Naive thymus-derived CD4-positive, alpha-beta T cell (primary cell): ENCODE measurements around the gene PSTPIP1. TPM values are rescaled to one million over a fixed set of nuclear protein-coding genes. Genes with fewer than 3 reads are reported as not detected.
A peak's percentile ranks its signal among the peaks of the same experiment; 100 is the strongest.

Experiments
- ATAC-seq: fragments of 150-1000 bp; cut with Tn5 transposase; 2 replicates; pipeline ENCODE4 v1.10.0; 2021; ENCODE audit warnings: mild to moderate bottlenecking, moderate library complexity
- CTCF ChIA-PET: fragments of 350-600 bp; sonication (Branson Sonifier 250); formaldehyde crosslinking; loops from one replicate; lab custom pipeline; 2021; ENCODE audit warnings: antibody characterized with exemption; lab: Charles Lee
- POLR2A ChIA-PET: fragments of 350-600 bp; sonication (Branson Sonifier 250); formaldehyde crosslinking; loops from one replicate; lab custom pipeline; 2021; ENCODE audit warnings: antibody characterized with exemption, inconsistent platforms; lab: Charles Lee
- DNase-seq, 9 donors: peaks; one replicate each; pipeline versions ENCODE4 v3.0.0 to v3.0.0-alpha.2; 2020 to 2022; ENCODE audit warnings: mixed read lengths in 1 of 9
- H3K27ac ChIP-seq: one replicate; pipeline ENCODE4 v1.7.0; 2013; ENCODE audit warnings: mild to moderate bottlenecking, low read depth, low read length, moderate library complexity
- H3K27me3 ChIP-seq, 2 donors: one replicate each; pipeline ENCODE4 v1.7.0; 2013; ENCODE audit warnings: low read length in 2 of 2, mild to moderate bottlenecking in 2 of 2, moderate library complexity in 2 of 2; ENCODE audit not compliant: control insufficient read depth in 2 of 2, insufficient read depth in 2 of 2
- H3K36me3 ChIP-seq, 3 experiments: 1 replicate in 2 of 3; 2 replicates in 1 of 3; pipeline ENCODE4 v1.7.0; 2013; ENCODE audit warnings: low read length in 3 of 3, mild to moderate bottlenecking in 3 of 3, moderate library complexity in 1 of 3; ENCODE audit not compliant: insufficient read depth in 3 of 3, control insufficient read depth in 2 of 3
- H3K4me1 ChIP-seq, 2 donors: one replicate each; pipeline ENCODE4 v1.7.0; 2013; ENCODE audit warnings: low read length in 2 of 2, mild to moderate bottlenecking in 2 of 2, moderate library complexity in 1 of 2; ENCODE audit not compliant: control insufficient read depth in 2 of 2, insufficient read depth in 2 of 2
- H3K4me3 ChIP-seq: 2 replicates; pipeline ENCODE4 v1.7.0; 2013; ENCODE audit warnings: mild to moderate bottlenecking, low read length
- H3K9me3 ChIP-seq, 3 experiments: 1 replicate in 2 of 3; 2 replicates in 1 of 3; pipeline ENCODE4 v1.7.0; 2013; ENCODE audit warnings: low read length in 3 of 3; ENCODE audit not compliant: control insufficient read depth in 2 of 3
- H3K27ac Mint-ChIP-seq, 9 donors: one replicate each; pipeline ENCODE4 v1.8.0; 2020 to 2022; ENCODE audit warnings: mixed read lengths in 9 of 9, mild to moderate bottlenecking in 8 of 9, moderate library complexity in 5 of 9, inconsistent platforms in 2 of 9
- H3K27me3 Mint-ChIP-seq, 5 donors: one replicate each; pipeline ENCODE4 v1.8.0; 2021 to 2022; ENCODE audit warnings: mixed read lengths in 5 of 5, mild to moderate bottlenecking in 1 of 5
- H3K36me3 Mint-ChIP-seq, 5 donors: one replicate each; pipeline ENCODE4 v1.8.0; 2020 to 2022; ENCODE audit warnings: mixed read lengths in 5 of 5, mild to moderate bottlenecking in 3 of 5, inconsistent platforms in 1 of 5
- H3K4me1 Mint-ChIP-seq, 7 donors: one replicate each; pipeline ENCODE4 v1.8.0; 2020 to 2022; ENCODE audit warnings: mixed read lengths in 7 of 7, mild to moderate bottlenecking in 3 of 7, inconsistent platforms in 1 of 7
- H3K4me3 Mint-ChIP-seq, 10 donors: one replicate each; pipeline ENCODE4 v1.8.0; 2020 to 2022; ENCODE audit warnings: mild to moderate bottlenecking in 10 of 10, mixed read lengths in 10 of 10, moderate library complexity in 6 of 10, inconsistent platforms in 2 of 10
- H3K9me3 Mint-ChIP-seq, 11 donors: one replicate each; pipeline ENCODE4 v1.8.0; 2020 to 2022; ENCODE audit warnings: mixed read lengths in 11 of 11, mild to moderate bottlenecking in 4 of 11, inconsistent platforms in 1 of 11, moderate library complexity in 1 of 11
- intact Hi-C, 2 donors: fragments of 100-400 bp; cut with micrococcal nuclease; formaldehyde crosslinking; loops; one replicate each; pipeline ENCODE4 v1.15.1; 2023
- polyA plus RNA-seq, 2 donors: library from polyadenylated mRNA; unstranded; fragments of 300-500 nt; fragmentation: Illumina TruSeq; gene quantifications; one replicate each; pipeline ENCODE4 v1.2.3, GENCODE V29; 2021
- total RNA-seq, 6 experiments: library from RNA in 5 of 6; stranded (reverse) in 5 of 6; gene quantifications; 1 replicate in 5 of 6; 2 replicates in 1 of 6; pipeline ENCODE4 v1.2.3 and lab custom pipeline; 2021 to 2026

PSTPIP1 gene
- total RNA-seq (100 to 1,000 TPM; 101 to 182 (median 146) TPM), polyA plus RNA-seq (10 to 100 TPM; 29.1 to 38.2 TPM), total RNA-seq (lab: John Stamatoyannopoulos, UW) (70.8 reads per million, percentile 78 among the genes with 10 or more reads in this experiment)

- Mint-ChIP-seq H3K4me3 (peak within 1 kb of the TSS; percentile 93 to 99 (median 96)), H3K36me3 (peaks cover 0 to 30% (median 0%) of the 10 kb centered on the region in 5 donors), H3K27me3 (no peaks in the 10 kb centered on the region), H3K4me1 (peaks cover 61 to 76% (median 65%) of the 10 kb centered on the region in 7 donors), H3K9me3 (peaks cover 0 to 2% (median 0%) of the 10 kb centered on the region in 11 donors), H3K27ac (peak within 1 kb of the TSS; percentile 88 to 98 (median 96))
- POLR2A ChIA-PET = interaction anchor here (0.7 to 6.2 kb wide), 26 partner anchors 8 to 426 kb away, joined by 3 to 81 read pairs (median 5); partner anchors contain the start of genes RCN2, SCAPER and TSPAN3
- CTCF ChIA-PET = interaction anchor here (0.9 to 3.2 kb wide), 9 partner anchors 11 to 78 kb away, joined by 3 to 14 read pairs (median 4); partner anchors contain the start of gene RCN2
- intact Hi-C loops = loop anchor here (1.0 to 2.0 kb wide), 9 partner anchors 8 to 425 kb away; partner anchors contain the start of genes RCN2 (in 2 of the 2), HMG20A (in 1 of the 2), PEAK1 (in 1 of the 2) and SCAPER (in 1 of the 2)
- DNase-seq (peak; percentile 52 to 79 (median 74)), ATAC-seq (peak; percentile 83)
- peaks cover 0 to 8% (median 0%) of the 10 kb centered on the region in 3 experiments for H3K36me3 ChIP-seq
- H3K9me3 ChIP-seq = no peaks in the 10 kb centered on the region
- peak within 1 kb of the TSS; percentile 80 for H3K27ac ChIP-seq
- peaks cover 57 to 58% of the 10 kb centered on the region in 2 donors for H3K4me1 ChIP-seq
- H3K4me3 ChIP-seq = peak within 1 kb of the TSS; percentile 90
- H3K27me3 ChIP-seq = no peaks in the 10 kb centered on the region
Measured at GRCh38 chr15:76994971-76995945, at the start of gene PSTPIP1. TSS of gene PSTPIP1 (plus strand) at chr15:76995126. CDS start at chr15:76995574, 448 bp downstream.

GRCh38 chr15:76945494-76946093, 49.3 kb upstream of the PSTPIP1 start:
- Mint-ChIP-seq H3K27ac (peak overlapping the region in 3 of 9 donors; percentile 5 to 51 (median 42)), H3K36me3 (peaks cover 12 to 54% (median 33%) of the 10 kb centered on the region in 5 donors), H3K4me1 (peaks cover 3 to 17% (median 10%) of the 10 kb centered on the region in 7 donors), H3K27me3 (no peaks in the 10 kb centered on the region), H3K9me3 (peaks cover 0 to 3% (median 0%) of the 10 kb centered on the region in 11 donors), H3K4me3 (no peak overlapping the region)
- no peak for ATAC-seq
- H3K4me1 ChIP-seq = no peaks in the 10 kb centered on the region
- no peaks in the 10 kb centered on the region for H3K9me3 ChIP-seq
- H3K27ac ChIP-seq = no peak overlapping the region
- H3K36me3 ChIP-seq = peaks cover 3 to 17% (median 8%) of the 10 kb centered on the region in 3 experiments
- POLR2A ChIA-PET = interaction anchor here (0.6 kb wide), 1 partner anchor 18 kb away, joined by 3 read pairs; no protein-coding TSS in a partner anchor
- H3K27me3 ChIP-seq = no peaks in the 10 kb centered on the region
- H3K4me3 ChIP-seq = no peak overlapping the region
- CTCF ChIA-PET = interaction anchor here (0.7 kb wide), 1 partner anchor 1535 kb away, joined by 3 read pairs; no protein-coding TSS in a partner anchor
- intact Hi-C loops = loop anchor here in 1 of 2 donors (5.0 kb wide), 1 partner anchor 43 kb away; no protein-coding TSS in a partner anchor
- DNase-seq = no peak

DNA sequence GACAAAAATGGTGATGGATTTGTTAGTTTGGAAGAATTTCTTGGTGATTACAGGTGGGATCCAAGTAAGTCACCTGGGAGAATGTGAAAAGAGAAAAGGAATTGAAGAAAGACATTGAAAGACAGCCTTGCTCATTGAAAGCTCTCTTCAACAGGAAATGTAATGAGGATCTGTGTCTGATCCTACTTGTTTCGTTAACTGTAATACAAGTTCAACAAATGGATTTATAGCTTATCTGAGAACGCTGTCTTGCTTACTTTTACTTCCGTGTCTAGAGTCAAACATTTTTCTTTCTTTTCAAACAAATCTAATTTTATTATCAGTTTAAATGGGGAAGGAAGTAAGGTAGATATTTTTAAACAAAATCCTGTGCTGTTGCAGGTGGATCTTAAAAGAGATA, 47.5 kb upstream of the PSTPIP1 start:
- no peaks in the 10 kb centered on the region for H3K4me1 ChIP-seq
- no peaks in the 10 kb centered on the region for H3K9me3 ChIP-seq
- intact Hi-C loops = loop anchor here in 1 of 2 donors (5.0 kb wide), 1 partner anchor 45 kb away; no protein-coding TSS in a partner anchor
- CTCF ChIA-PET = interaction anchor here (0.6 kb wide), 1 partner anchor 1058 kb away, joined by 3 read pairs; no protein-coding TSS in a partner anchor
- H3K27ac ChIP-seq = no peak overlapping the region
- peaks cover 3 to 24% (median 16%) of the 10 kb centered on the region in 7 donors for H3K4me1 Mint-ChIP-seq
- ATAC-seq = no peak
- no peak for DNase-seq
- peaks cover 12 to 50% (median 39%) of the 10 kb centered on the region in 5 donors for H3K36me3 Mint-ChIP-seq
- no peaks in the 10 kb centered on the region for H3K27me3 ChIP-seq
- no peaks in the 10 kb centered on the region for H3K27me3 Mint-ChIP-seq
- H3K4me3 Mint-ChIP-seq = no peak overlapping the region
- peak overlapping the region in 4 of 9 donors; percentile 16 to 63 (median 22) for H3K27ac Mint-ChIP-seq
- POLR2A ChIA-PET = interaction anchor here (0.7 to 2.7 kb wide), 2 partner anchors 47 to 124 kb away, joined by 3 to 8 read pairs; partner anchors contain the start of genes PSTPIP1 and TSPAN3
- peaks cover 0 to 3% (median 0%) of the 10 kb centered on the region in 11 donors for H3K9me3 Mint-ChIP-seq
- peaks cover 3 to 17% (median 8%) of the 10 kb centered on the region in 3 experiments for H3K36me3 ChIP-seq
- H3K4me3 ChIP-seq = no peak overlapping the region

GRCh38 chr15:76951220-76951619, 43.7 kb upstream of the PSTPIP1 start:
- Mint-ChIP-seq H3K36me3 (peaks cover 3 to 26% (median 20%) of the 10 kb centered on the region in 5 donors), H3K27me3 (peaks cover 0 to 2% (median 0%) of the 10 kb centered on the region in 5 donors), H3K4me1 (peaks cover 3 to 15% (median 12%) of the 10 kb centered on the region in 7 donors), H3K4me3 (no peak overlapping the region), H3K9me3 (no peaks in the 10 kb centered on the region), H3K27ac (peak overlapping the region in 6 of 9 donors; percentile 32 to 75 (median 38))
- intact Hi-C loops = no loop called here
- ChIA-PET POLR2A (interaction anchor here (0.6 to 0.7 kb wide), 2 partner anchors 26 to 193 kb away, joined by 3 to 6 read pairs; no protein-coding TSS in a partner anchor), CTCF (no interaction called here)
- DNase-seq (no peak), ATAC-seq (no peak)
- Histone ChIP-seq H3K4me1 (no peaks in the 10 kb centered on the region), H3K27ac (no peak overlapping the region), H3K36me3 (peaks cover 0 to 10% (median 8%) of the 10 kb centered on the region in 3 experiments), H3K27me3 (no peaks in the 10 kb centered on the region), H3K4me3 (no peak overlapping the region), H3K9me3 (no peaks in the 10 kb centered on the region)

DNA sequence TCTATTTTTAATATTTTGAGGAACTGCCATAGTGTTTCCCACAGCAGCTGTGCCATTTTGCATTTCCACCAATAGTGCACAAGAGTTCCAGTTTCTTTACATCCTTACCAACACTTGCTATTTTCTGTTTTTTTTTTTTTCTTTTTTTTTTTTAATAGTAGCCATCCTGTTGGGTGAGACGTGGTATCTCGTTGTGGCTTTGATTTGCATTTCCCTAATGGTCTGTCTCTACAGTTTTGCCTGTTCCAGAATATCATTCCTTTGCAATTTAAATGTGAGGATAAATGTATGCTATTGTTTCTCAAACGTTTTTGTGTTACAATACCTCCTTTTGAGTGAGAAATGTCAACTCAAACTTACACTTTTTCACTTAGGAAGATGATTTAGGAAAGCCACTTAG, 41.0 kb upstream of the PSTPIP1 start:
- Histone ChIP-seq H3K9me3 (no peaks in the 10 kb centered on the region), H3K27ac (no peak overlapping the region), H3K4me1 (no peaks in the 10 kb centered on the region), H3K36me3 (peaks cover 0 to 5% (median under 1%) of the 10 kb centered on the region in 3 experiments), H3K4me3 (no peak overlapping the region), H3K27me3 (no peaks in the 10 kb centered on the region)
- no peak for DNase-seq
- POLR2A ChIA-PET = no interaction called here
- intact Hi-C loops = no loop called here
- Mint-ChIP-seq H3K36me3 (peaks cover 0 to 10% (median 4%) of the 10 kb centered on the region in 5 donors), H3K27me3 (peaks cover 0 to 6% (median 0%) of the 10 kb centered on the region in 5 donors), H3K27ac (no peak overlapping the region), H3K9me3 (no peaks in the 10 kb centered on the region), H3K4me3 (no peak overlapping the region), H3K4me1 (peaks cover 0 to 9% (median 7%) of the 10 kb centered on the region in 7 donors)
- no peak for ATAC-seq
- CTCF ChIA-PET = interaction anchor here (0.7 kb wide), 1 partner anchor 504 kb away, joined by 3 read pairs; no protein-coding TSS in a partner anchor
